Psoas muscle (tissue), 8 donors: ENCODE data around the gene ELK4. TPM values are rescaled to one million over a fixed set of nuclear protein-coding genes. Genes with fewer than 3 reads are reported as not detected.

Experiments
- ATAC-seq, 4 donors: fragments of 200-7000 bp; cut with Tn5 transposase; one replicate each; pipeline ENCODE4 v1.9.1; 2020; ENCODE audit warnings: moderate library complexity in 3 of 4, mild to moderate bottlenecking in 2 of 4
- DNase-seq, 2 donors: peaks; one replicate each; pipeline ENCODE4 v3.0.0-alpha.2; 2020
- H3K27ac ChIP-seq: fragments of 200-600 bp; one replicate; pipeline ENCODE4 v1.8.0; 2022
- H3K27me3 ChIP-seq, 3 donors: fragments of 200-600 bp in 1 of 3; one replicate each; pipeline versions ENCODE4 v1.6.1 to v1.8.0; 2013 to 2022; ENCODE audit warnings: low read length in 2 of 3, mild to moderate bottlenecking in 2 of 3, moderate library complexity in 1 of 3; ENCODE audit not compliant: insufficient read depth in 3 of 3
- H3K36me3 ChIP-seq, 2 donors: fragments of 200-600 bp in 1 of 2; one replicate each; pipeline versions ENCODE4 v1.6.1 to v1.8.0; 2013 to 2022; ENCODE audit warnings: low read depth in 1 of 2, mild to moderate bottlenecking in 1 of 2, moderate library complexity in 1 of 2; ENCODE audit not compliant: insufficient read depth in 1 of 2
- H3K4me1 ChIP-seq: fragments of 200-600 bp; one replicate; pipeline ENCODE4 v1.8.0; 2022
- H3K4me3 ChIP-seq: fragments of 200-600 bp; one replicate; pipeline ENCODE4 v1.8.0; 2022; ENCODE audit warnings: mild to moderate bottlenecking
- H3K9me3 ChIP-seq: fragments of 200-600 bp; one replicate; pipeline ENCODE4 v1.8.0; 2022
- WGBS, 3 donors: extraction: QIAGEN DNeasy Blood & Tissue Kit; methylation state at CpG; one replicate each; pipeline versions ENCODE4 v1.1.6 to v1.1.7; 2013; 5-methylcytosine and 5-hydroxymethylcytosine counted together
- intact Hi-C, 2 donors: fragments of 100-400 bp; cut with DNase I; formaldehyde crosslinking; loops; one replicate each; pipeline versions ENCODE4 v1.11.0 to v1.14.2; 2022
- polyA plus RNA-seq, 3 donors: library from polyadenylated mRNA; stranded (reverse); fragments of 200-250 nt; gene quantifications; one replicate each; pipeline ENCODE4 v1.2.3, GENCODE V29; 2013
- total RNA-seq, 4 donors: library from RNA; stranded (reverse); fragmentation: NEBNext Ultra II Directional in 2 of 4; extraction: Animal tissue kit (Norgen Biotek cat#: 25700) in 2 of 4; gene quantifications; one replicate each; pipeline versions ENCODE4 v1.2.1 to v1.2.4, GENCODE V29; 2021 to 2023
- TF ChIP-seq, protein P1 (sequence below): fragments of 200-600 bp; IDR thresholded peaks from one replicate; pipeline ENCODE4 v1.8.0; 2022; ENCODE audit warnings: antibody characterized with exemption
- donor health status: healthy with polysubstance abuse.
- donor health status: DM: no; HTN: no; CAD: no; lungs with moderate emphysema.
- donor health status: Bipolar disorder and iron deficiency.
- donor health status: healthy.
- donor health status: DM: yes; HTN: yes; CAD: no.
- donor health status: DM: no; HTN: no; CAD: no.
- donor health status: DM: no; HTN: no; CAD: no.
- donor health status: DM: yes; HTN: yes; CAD: no.

ELK4 gene
- total and polyA plus RNA-seq, 7 donors = 5.5 to 67.8 (median 34.4) TPM

DNA sequence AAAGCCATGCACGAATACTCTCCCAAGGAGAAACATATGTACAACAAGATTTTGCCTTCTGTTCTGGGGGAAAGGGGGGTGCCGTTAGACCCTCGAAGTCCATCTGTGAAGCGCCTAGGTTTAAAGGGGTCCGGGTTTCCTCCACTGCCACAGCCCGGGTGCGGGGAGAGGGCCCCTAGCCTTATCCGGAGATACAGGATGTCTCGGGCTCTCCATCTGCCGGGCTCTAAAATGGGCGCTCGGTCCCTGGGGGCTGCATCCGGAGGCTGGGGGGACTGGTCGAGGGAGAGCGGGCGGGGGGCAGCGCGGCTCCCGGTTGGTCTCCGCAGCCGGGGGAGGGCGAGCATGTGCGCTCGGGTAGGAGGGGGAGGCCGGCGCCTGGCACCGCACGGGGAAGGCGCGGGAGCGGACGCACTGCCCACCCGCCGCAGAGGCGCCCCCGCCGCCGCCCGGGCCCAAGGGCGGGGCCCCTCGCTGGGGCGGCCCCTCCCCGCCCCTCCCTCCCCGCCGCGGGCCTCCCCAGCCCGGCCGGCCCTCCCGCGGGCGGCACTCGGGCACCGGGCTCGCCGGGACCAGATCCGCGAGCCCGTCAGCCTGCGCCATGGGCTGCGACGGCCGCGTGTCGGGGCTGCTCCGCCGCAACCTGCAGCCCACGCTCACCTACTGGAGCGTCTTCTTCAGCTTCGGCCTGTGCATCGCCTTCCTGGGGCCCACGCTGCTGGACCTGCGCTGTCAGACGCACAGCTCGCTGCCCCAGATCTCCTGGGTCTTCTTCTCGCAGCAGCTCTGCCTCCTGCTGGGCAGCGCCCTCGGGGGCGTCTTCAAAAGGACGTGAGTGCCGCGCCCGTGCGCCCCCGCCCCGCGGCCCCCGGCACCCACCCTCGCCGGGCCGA lies 63.1 kb downstream of the ELK4 start:
- H3K27me3 ChIP-seq = peaks cover 0 to 51% (median 17%) of the 10 kb centered on the region in 3 donors
- WGBS, 3 donors = 2 to 4% (median 4%) methylated on average over 45 to 84 of the region's 90 CpGs
- H3K4me3 ChIP-seq = peak overlapping the region; percentile 52
- DNase-seq = no peak
- intact Hi-C loops = no loop called here
- H3K36me3 ChIP-seq = no peaks in the 10 kb centered on the region
- H3K27ac ChIP-seq = no peak overlapping the region
- TF ChIP-seq, protein P1, sequence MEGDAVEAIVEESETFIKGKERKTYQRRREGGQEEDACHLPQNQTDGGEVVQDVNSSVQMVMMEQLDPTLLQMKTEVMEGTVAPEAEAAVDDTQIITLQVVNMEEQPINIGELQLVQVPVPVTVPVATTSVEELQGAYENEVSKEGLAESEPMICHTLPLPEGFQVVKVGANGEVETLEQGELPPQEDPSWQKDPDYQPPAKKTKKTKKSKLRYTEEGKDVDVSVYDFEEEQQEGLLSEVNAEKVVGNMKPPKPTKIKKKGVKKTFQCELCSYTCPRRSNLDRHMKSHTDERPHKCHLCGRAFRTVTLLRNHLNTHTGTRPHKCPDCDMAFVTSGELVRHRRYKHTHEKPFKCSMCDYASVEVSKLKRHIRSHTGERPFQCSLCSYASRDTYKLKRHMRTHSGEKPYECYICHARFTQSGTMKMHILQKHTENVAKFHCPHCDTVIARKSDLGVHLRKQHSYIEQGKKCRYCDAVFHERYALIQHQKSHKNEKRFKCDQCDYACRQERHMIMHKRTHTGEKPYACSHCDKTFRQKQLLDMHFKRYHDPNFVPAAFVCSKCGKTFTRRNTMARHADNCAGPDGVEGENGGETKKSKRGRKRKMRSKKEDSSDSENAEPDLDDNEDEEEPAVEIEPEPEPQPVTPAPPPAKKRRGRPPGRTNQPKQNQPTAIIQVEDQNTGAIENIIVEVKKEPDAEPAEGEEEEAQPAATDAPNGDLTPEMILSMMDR = peak; percentile 14
- H3K4me1 ChIP-seq = no peaks in the 10 kb centered on the region
- no peaks in the 10 kb centered on the region for H3K9me3 ChIP-seq
- peak in 1 of 4 donors; percentile 14 for ATAC-seq

DNA sequence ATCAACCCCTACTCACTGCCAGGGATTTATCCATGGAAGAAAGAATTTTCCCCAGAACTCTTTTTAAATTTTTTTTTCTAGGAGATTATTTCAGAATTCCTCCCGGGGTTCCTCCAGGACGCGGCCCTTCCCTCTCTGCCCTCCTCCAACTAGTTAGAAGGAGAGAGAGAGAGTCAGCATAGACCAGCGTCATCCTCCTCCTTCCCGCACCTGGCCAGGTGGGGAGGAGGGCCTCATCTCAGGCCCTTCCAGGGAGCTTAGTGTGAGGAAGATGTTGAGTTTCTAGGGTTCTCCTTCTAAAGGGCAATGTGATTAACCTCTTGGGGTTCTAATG lies 63.7 kb downstream of the ELK4 start:
- no peak for DNase-seq
- TF ChIP-seq, protein P1 = no peak
- Histone ChIP-seq H3K27me3 (peaks cover 0 to 51% (median 17%) of the 10 kb centered on the region in 3 donors), H3K9me3 (no peaks in the 10 kb centered on the region), H3K4me3 (no peak overlapping the region), H3K36me3 (no peaks in the 10 kb centered on the region), H3K27ac (no peak overlapping the region), H3K4me1 (no peaks in the 10 kb centered on the region)
- ATAC-seq = no peak
- intact Hi-C loops = no loop called here
- WGBS, 3 donors = 34 to 51% (median 36%) methylated on average over 5 of the region's 5 CpGs

DNA sequence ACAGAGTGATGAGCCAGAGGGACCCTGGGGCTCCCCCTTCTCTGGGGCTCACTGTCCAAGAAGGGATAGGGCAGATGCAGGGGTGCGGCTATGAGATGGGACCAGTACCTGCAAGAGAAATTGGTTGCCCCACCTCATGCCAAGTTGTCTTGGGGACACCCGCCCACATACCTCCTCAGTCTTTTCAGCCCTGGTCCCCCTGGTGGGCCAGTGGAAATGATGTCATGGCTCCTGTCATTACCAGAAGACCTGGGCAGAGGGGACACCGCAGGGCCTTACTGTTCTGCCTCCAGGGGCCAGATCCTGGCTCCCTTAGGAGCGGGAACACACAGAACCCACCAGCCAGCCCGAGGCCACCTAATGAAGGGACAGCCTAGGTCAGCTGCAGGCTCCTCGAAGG lies 64.1 kb downstream of the ELK4 start:
- Histone ChIP-seq H3K9me3 (no peaks in the 10 kb centered on the region), H3K4me3 (no peak overlapping the region), H3K27me3 (peaks cover 0 to 51% (median 17%) of the 10 kb centered on the region in 3 donors), H3K27ac (no peak overlapping the region), H3K36me3 (no peaks in the 10 kb centered on the region), H3K4me1 (no peaks in the 10 kb centered on the region)
- DNase-seq (no peak), ATAC-seq (no peak)
- intact Hi-C loops = no loop called here
- 76 to 80% (median 78%) methylated on average over 6 of the region's 6 CpGs for WGBS, 3 donors
- TF ChIP-seq, protein P1 = no peak

DNA sequence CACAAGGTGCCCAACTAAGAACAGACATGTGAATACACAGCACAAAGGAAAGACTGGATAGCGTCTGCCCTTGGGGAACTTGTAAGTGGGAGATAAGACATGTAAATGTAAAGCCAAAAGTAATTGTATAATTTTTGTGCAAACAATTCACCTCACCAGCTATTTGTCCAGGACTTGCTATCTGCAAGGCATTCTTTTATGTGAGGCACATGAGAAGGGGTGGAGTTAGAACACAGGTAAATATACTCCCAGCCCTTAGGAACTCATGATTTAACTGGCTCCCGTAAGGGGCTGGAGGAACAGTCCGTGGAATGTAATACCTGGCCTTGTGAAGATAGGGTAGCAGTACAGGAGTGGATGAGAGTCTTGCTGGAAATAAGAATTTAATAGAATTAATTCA lies 66.0 kb downstream of the ELK4 start:
- TF ChIP-seq, protein P1 = no peak
- ATAC-seq = no peak

More for the DNA sequence above, 66.0 kb downstream of the ELK4 start:
- no peak for DNase-seq
- H3K27ac ChIP-seq = no peak overlapping the region
- H3K36me3 ChIP-seq = no peaks in the 10 kb centered on the region
- intact Hi-C loops = no loop called here
- no peaks in the 10 kb centered on the region for H3K9me3 ChIP-seq
- H3K4me1 ChIP-seq = no peaks in the 10 kb centered on the region
- WGBS, 3 donors = 82 to 86% (median 84%) methylated on average over 3 of the region's 3 CpGs
- H3K27me3 ChIP-seq = peaks cover 0 to 51% (median 17%) of the 10 kb centered on the region in 3 donors
- H3K4me3 ChIP-seq = no peak overlapping the region
